Hepatocyte (in vitro differentiated cells): ENCODE results near the gene CD164.

Experiments
- CTCF ChIP-seq: fragments of 200-600 bp; sonication (generic); IDR thresholded peaks from 2 replicates; pipeline ENCODE4 v1.5.1; 2016; ENCODE audit warnings: antibody characterized with exemption, mild to moderate bottlenecking; ENCODE audit not compliant: poor library complexity
- EZH2 ChIP-seq: fragments of 200-600 bp; sonication (generic); IDR thresholded peaks from 2 replicates; pipeline ENCODE4 v1.6.1; 2016; ENCODE audit warnings: antibody characterized with exemption, mild to moderate bottlenecking, borderline replicate concordance
- EZH2phosphoT487 ChIP-seq: fragments of 200-600 bp; sonication (generic); IDR thresholded peaks from one replicate; pipeline ENCODE4 v1.6.1; 2018; ENCODE audit warnings: antibody characterized with exemption, mild to moderate bottlenecking, low read depth, moderate library complexity; ENCODE audit not compliant: unreplicated experiment, severe bottlenecking

- TF ChIP-seq CTCF (no peak), EZH2 (no peak), EZH2phosphoT487 (no peak)
Observed at GRCh38 chr6:109424946-109425345, 42.7 kb upstream of the CD164 start.
